ENCODE measurements around the gene CMSS1.

The CMSS1 gene

GRCh38 chr3:100069472-100069871, 251.8 kb downstream of the CMSS1 start:
- CTCF ChIA-PET, result interaction anchor here (0.6 to 2.1 kb wide), 11 partner anchors 8 to 223 kb away, joined by 3 to 11 read pairs (median 4); no protein-coding TSS in a partner anchor
- TF ChIP-seq LEF1 (IDR thresholded peaks at IDR 0.05; ENCODE audit: borderline replicate concordance), result no peak
- no peak for TF ChIP-seq CTBP1 (IDR thresholded peaks at IDR 0.05; ENCODE audit: borderline replicate concordance)
- TF ChIP-seq FOXM1 (IDR thresholded peaks at IDR 0.05; ENCODE audit: borderline replicate concordance), result no peak
- no peak for TF ChIP-seq SP1 (IDR thresholded peaks at IDR 0.05)
- no peak for TF ChIP-seq ELF4 (IDR thresholded peaks at IDR 0.05)
- TF ChIP-seq TARDBP (IDR thresholded peaks at IDR 0.05), result no peak
- no peak for TF ChIP-seq FOXK2 (IDR thresholded peaks at IDR 0.05)
- no peak for TF ChIP-seq HDGF (IDR thresholded peaks at IDR 0.05; ENCODE audit: borderline replicate concordance)
- TF ChIP-seq SUZ12 (IDR thresholded peaks at IDR 0.05), result no peak
- no peak for TF ChIP-seq FOXA1 (IDR thresholded peaks at IDR 0.05)
- no peak for TF ChIP-seq ZNF384 (IDR thresholded peaks at IDR 0.05)
- no peak for TF ChIP-seq NFRKB (IDR thresholded peaks at IDR 0.05)
- TF ChIP-seq PKNOX1 (IDR thresholded peaks at IDR 0.05), result no peak
- TF ChIP-seq L3MBTL2 (conservative IDR thresholded peaks at IDR 0.05), result no peak
- TF ChIP-seq ARNT (IDR thresholded peaks at IDR 0.05), result no peak
- no peak for TF ChIP-seq BHLHE40 (IDR thresholded peaks at IDR 0.05; ENCODE audit: borderline replicate concordance)
- DNase-seq (ENCODE audit: extremely low spot score), result no peak
- POLR2A ChIA-PET, result no interaction called here

DNA sequence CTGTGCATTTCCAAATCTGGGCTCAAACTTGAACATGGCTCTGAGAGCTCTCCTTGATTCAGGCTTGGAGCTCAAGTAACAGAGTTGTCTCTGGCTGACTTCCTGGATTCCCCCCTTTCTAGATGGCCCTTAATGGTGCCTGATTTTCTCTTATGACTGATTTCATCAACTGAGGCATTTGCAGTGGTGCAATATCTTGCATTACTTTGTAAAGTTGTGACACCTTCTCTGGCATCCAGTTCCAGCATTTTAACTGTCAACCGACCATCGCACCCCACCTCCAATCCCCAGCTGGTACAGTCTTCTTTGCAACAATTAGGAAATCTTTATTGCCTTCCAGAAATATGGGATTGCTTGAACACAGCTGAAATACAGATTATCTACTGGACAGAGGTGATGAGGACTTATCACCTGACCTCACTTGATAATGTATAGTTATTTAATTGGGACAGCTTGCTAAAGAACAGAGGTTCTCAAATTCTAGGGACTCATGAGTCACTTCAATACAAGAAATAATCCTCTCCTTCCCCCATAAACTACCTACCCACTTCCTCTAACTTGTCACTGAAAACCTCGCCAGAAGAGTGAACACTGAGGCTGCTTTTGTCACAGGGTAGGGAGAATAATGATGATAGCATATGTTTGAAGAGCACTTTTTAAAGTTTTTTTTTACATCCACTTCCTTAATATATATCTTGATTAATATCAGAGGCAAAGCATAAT, 254.8 kb downstream of the CMSS1 start:
- no peak for DNase-seq (ENCODE audit: extremely low spot score)
- ChIA-PET CTCF (interaction anchor here (0.5 kb wide), 1 partner anchor 241 kb away, joined by 3 read pairs; no protein-coding TSS in a partner anchor), POLR2A (no interaction called here)
- TF ChIP-seq LEF1 (IDR thresholded peaks at IDR 0.05; ENCODE audit: borderline replicate concordance), result no peak
- no peak for TF ChIP-seq ZNF384 (IDR thresholded peaks at IDR 0.05)
- no peak for TF ChIP-seq PKNOX1 (IDR thresholded peaks at IDR 0.05)
- TF ChIP-seq L3MBTL2 (conservative IDR thresholded peaks at IDR 0.05), result no peak
- TF ChIP-seq SP1 (IDR thresholded peaks at IDR 0.05), result no peak
- no peak for TF ChIP-seq FOXK2 (IDR thresholded peaks at IDR 0.05)
- TF ChIP-seq NFRKB (IDR thresholded peaks at IDR 0.05), result no peak
- TF ChIP-seq FOXM1 (IDR thresholded peaks at IDR 0.05; ENCODE audit: borderline replicate concordance), result no peak
- no peak for TF ChIP-seq ARNT (IDR thresholded peaks at IDR 0.05)
- no peak for TF ChIP-seq TARDBP (IDR thresholded peaks at IDR 0.05)
- TF ChIP-seq SUZ12 (IDR thresholded peaks at IDR 0.05), result no peak
- TF ChIP-seq HDGF (IDR thresholded peaks at IDR 0.05; ENCODE audit: borderline replicate concordance), result no peak
- no peak for TF ChIP-seq CTBP1 (IDR thresholded peaks at IDR 0.05; ENCODE audit: borderline replicate concordance)

- ChIA-PET CTCF (interaction anchor here (0.6 kb wide), 1 partner anchor 10 kb away, joined by 4 read pairs; no protein-coding TSS in a partner anchor), POLR2A (no interaction called here)
- DNase-seq (ENCODE audit: extremely low spot score), result no peak
- no peak for TF ChIP-seq SUZ12 (IDR thresholded peaks at IDR 0.05)
- no peak for TF ChIP-seq PKNOX1 (IDR thresholded peaks at IDR 0.05)
- no peak for TF ChIP-seq NFRKB (IDR thresholded peaks at IDR 0.05)
These were observed 255.5 kb downstream of the CMSS1 start for GRCh38 chr3:100073049-100073713.

GRCh38 chr3:100073714-100074307, 256.1 kb downstream of the CMSS1 start:
- no peak for DNase-seq (ENCODE audit: extremely low spot score)
- TF ChIP-seq L3MBTL2 (conservative IDR thresholded peaks at IDR 0.05), result no peak
- POLR2A ChIA-PET, result interaction anchor here (0.6 to 1.0 kb wide), 3 partner anchors 16 to 256 kb away, joined by 3 read pairs; partner anchors contain the start of genes CMSS1 and TBC1D23
- CTCF ChIA-PET, result interaction anchor here (0.6 to 1.5 kb wide), 3 partner anchors 11 to 227 kb away, joined by 3 to 4 read pairs (median 3); no protein-coding TSS in a partner anchor

DNA sequence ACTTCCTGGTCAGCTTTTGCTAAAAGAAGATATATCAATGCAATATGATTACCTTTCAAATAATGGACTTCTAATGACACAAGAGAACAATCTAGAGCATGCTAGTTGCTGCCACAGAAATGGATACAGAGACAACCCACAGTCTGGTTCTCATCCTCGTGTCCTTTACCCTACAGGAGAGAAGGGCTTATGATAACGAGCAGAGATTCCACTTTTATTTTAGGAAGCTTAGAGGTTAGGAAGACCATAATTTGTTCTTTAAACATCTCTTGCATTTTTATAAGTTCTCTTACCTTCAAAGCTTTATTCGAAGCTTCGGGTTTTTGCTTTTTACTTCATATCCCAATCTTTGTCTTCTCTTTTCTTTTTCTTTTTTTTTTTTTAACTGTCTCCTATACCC, 257.5 kb downstream of the CMSS1 start:
- ChIA-PET CTCF (interaction anchor here (0.6 to 1.5 kb wide), 4 partner anchors 15 to 247 kb away, joined by 3 to 4 read pairs (median 3); no protein-coding TSS in a partner anchor), POLR2A (no interaction called here)
- no peak for TF ChIP-seq PKNOX1 (IDR thresholded peaks at IDR 0.05)
- no peak for TF ChIP-seq ELF4 (IDR thresholded peaks at IDR 0.05)
- no peak for TF ChIP-seq ZNF384 (IDR thresholded peaks at IDR 0.05)
- no peak for TF ChIP-seq BHLHE40 (IDR thresholded peaks at IDR 0.05; ENCODE audit: borderline replicate concordance)
- no peak for TF ChIP-seq SUZ12 (IDR thresholded peaks at IDR 0.05)
- no peak for TF ChIP-seq L3MBTL2 (conservative IDR thresholded peaks at IDR 0.05)
- no peak for TF ChIP-seq TARDBP (IDR thresholded peaks at IDR 0.05)
- no peak for TF ChIP-seq FOXK2 (IDR thresholded peaks at IDR 0.05)
- TF ChIP-seq LEF1 (IDR thresholded peaks at IDR 0.05; ENCODE audit: borderline replicate concordance), result no peak
- no peak for TF ChIP-seq FOXA1 (IDR thresholded peaks at IDR 0.05)
- TF ChIP-seq FOXM1 (IDR thresholded peaks at IDR 0.05; ENCODE audit: borderline replicate concordance), result no peak
- no peak for TF ChIP-seq HDGF (IDR thresholded peaks at IDR 0.05; ENCODE audit: borderline replicate concordance)
- TF ChIP-seq CTBP1 (IDR thresholded peaks at IDR 0.05; ENCODE audit: borderline replicate concordance), result no peak
- no peak for TF ChIP-seq SP1 (IDR thresholded peaks at IDR 0.05)
- TF ChIP-seq NFRKB (IDR thresholded peaks at IDR 0.05), result no peak
- no peak for TF ChIP-seq ARNT (IDR thresholded peaks at IDR 0.05)
- DNase-seq (ENCODE audit: extremely low spot score), result no peak
